HepG2 (cell line): Measurements from ENCODE around the gene GABRG3. TPM values are rescaled to one million over a fixed set of nuclear protein-coding genes. Genes with fewer than 3 reads are reported as not detected.

Source experiments
- ATAC-seq: fragments of 200-7000 bp; cut with Tn5 transposase; 3 replicates; pipeline ENCODE4 v1.9.1; 2020; ENCODE audit warnings: mild to moderate bottlenecking, moderate library complexity
- BruUV-seq: library from RNA; stranded (reverse); fragments of 400-500 nt; replicated peaks from 2 replicates; lab custom pipeline; 2021; lab: Mats Ljungman, UMichigan
- CTCF ChIA-PET: fragments of 300-600 bp; formaldehyde crosslinking; extraction: SDS; loops from one replicate; lab custom pipeline; 2021; ENCODE audit warnings: low total read pairs, inconsistent platforms, low intra/inter-chr PET ratio; lab: Yijun Ruan, JAX
- POLR2A ChIA-PET: fragments of 350-600 bp; sonication (Branson Sonifier 250); formaldehyde crosslinking; loops from one replicate; lab custom pipeline; 2020; ENCODE audit warnings: antibody characterized with exemption, inconsistent platforms; lab: Yijun Ruan, JAX
- DNase-seq: peaks from one replicate; pipeline ENCODE4 v3.0.0-alpha.2; 2015; ENCODE audit warnings: low spot score
- FAIRE-seq: peaks from 3 replicates; lab custom pipeline; 2011; peaks lifted over from hg19 to GRCh38; lab: Jason Lieb, UNC
- H2AFZ ChIP-seq: one replicate; pipeline ENCODE4 v1.6.1; 2011; ENCODE audit warnings: low read length, inconsistent platforms
- H3K27ac ChIP-seq: fragments of 300-600 bp; 3 replicates; pipeline ENCODE4 v1.8.0; 2011; ENCODE audit warnings: mixed run types, mild to moderate bottlenecking, mixed read lengths, low read length, inconsistent platforms; ENCODE audit not compliant: insufficient read depth; ENCODE audit errors: extremely low read length
- H3K27me3 ChIP-seq, 2 experiments: fragments of 200-600 bp in 1 of 2; 2 replicates in 1 of 2; 3 replicates in 1 of 2; pipeline versions ENCODE4 v1.6.0 to v1.8.0; 2011; ENCODE audit warnings: low read length in 2 of 2, mild to moderate bottlenecking in 2 of 2, moderate library complexity in 2 of 2, inconsistent platforms in 1 of 2; ENCODE audit not compliant: insufficient read depth in 2 of 2, control insufficient read depth in 1 of 2
- H3K36me3 ChIP-seq, 2 experiments: fragments of 200-600 bp in 1 of 2; replicated peaks in 1 of 2; 2 replicates in 1 of 2; 3 replicates in 1 of 2; pipeline versions ENCODE4 v1.5.1 to v1.8.0; 2011; ENCODE audit warnings: low read length in 2 of 2, inconsistent platforms in 1 of 2; ENCODE audit not compliant: insufficient read depth in 2 of 2, control insufficient read depth in 1 of 2
- H3K4me1 ChIP-seq: 2 replicates; pipeline ENCODE4 v1.5.1; 2012; ENCODE audit warnings: low read length, inconsistent platforms; ENCODE audit not compliant: insufficient read depth
- H3K4me2 ChIP-seq: 2 replicates; pipeline ENCODE4 v1.6.0; 2011; ENCODE audit warnings: low read depth, low read length, inconsistent platforms
- H3K4me3 ChIP-seq, 3 experiments: fragments of 200-600 bp in 1 of 3; sonication (generic), shearing (Covaris generic) in 1 of 3; replicated peaks in 1 of 3; 2 replicates each; pipeline ENCODE4 v1.5.1; 2011 to 2016; ENCODE audit warnings: low read length in 3 of 3, inconsistent platforms in 2 of 3, low read depth in 2 of 3, mild to moderate bottlenecking in 2 of 3, control low read depth in 1 of 3, mixed read lengths in 1 of 3; ENCODE audit not compliant: insufficient read depth in 1 of 3
- H3K79me2 ChIP-seq: one replicate; pipeline ENCODE4 v1.6.1; 2011; ENCODE audit warnings: low read length, inconsistent platforms; ENCODE audit not compliant: insufficient read depth
- H3K9ac ChIP-seq: 2 replicates; pipeline ENCODE4 v1.6.0; 2011; ENCODE audit warnings: mild to moderate bottlenecking, low read depth, low read length, inconsistent platforms; ENCODE audit not compliant: insufficient read depth
- H3K9me3 ChIP-seq: 2 replicates; pipeline ENCODE4 v1.5.1; 2012; ENCODE audit warnings: mild to moderate bottlenecking, low read length
- H4K20me1 ChIP-seq: 2 replicates; pipeline ENCODE4 v1.6.0; 2011; ENCODE audit warnings: inconsistent platforms, mild to moderate bottlenecking, low read length, moderate library complexity; ENCODE audit not compliant: insufficient read depth
- ADNP ChIP-seq: sonication (generic); formaldehyde crosslinking; IDR thresholded peaks from 2 replicates; pipeline ENCODE4 v1.4.0; 2020; ENCODE audit warnings: missing genetic modification reagents
- EZH2 ChIP-seq: conservative IDR thresholded peaks from 2 replicates; pipeline ENCODE4 v1.6.1; 2012; ENCODE audit warnings: mild to moderate bottlenecking, low read depth, low read length, moderate library complexity
- HOXD1 ChIP-seq: sonication (generic); formaldehyde crosslinking; IDR thresholded peaks from 2 replicates; pipeline ENCODE4 v1.5.0; 2020; ENCODE audit warnings: missing genetic modification reagents
- KLF15 ChIP-seq: sonication (generic); formaldehyde crosslinking; IDR thresholded peaks from 2 replicates; pipeline ENCODE4 v1.8.1; 2023; ENCODE audit warnings: borderline replicate concordance, mild to moderate bottlenecking, inconsistent platforms, missing genetic modification reagents, mixed read lengths
- KLF6 ChIP-seq: IDR thresholded peaks from 2 replicates; pipeline ENCODE4 v1.8.0; 2016; ENCODE audit warnings: missing biosample characterization, missing genetic modification reagents
- NCOA2 ChIP-seq: sonication (generic); formaldehyde crosslinking; IDR thresholded peaks from 2 replicates; pipeline ENCODE4 v1.8.0; 2022; ENCODE audit warnings: inconsistent platforms
- PPARG ChIP-seq: conservative IDR thresholded peaks from 2 replicates; pipeline ENCODE4 v1.6.1; 2016; ENCODE audit warnings: missing biosample characterization, missing genetic modification reagents
- RFXAP ChIP-seq: sonication (generic); formaldehyde crosslinking; IDR thresholded peaks from 2 replicates; pipeline ENCODE4 v1.4.0; 2020; ENCODE audit warnings: missing genetic modification reagents, borderline replicate concordance
- SOX5 ChIP-seq: IDR thresholded peaks from 2 replicates; pipeline ENCODE4 v1.6.1; 2016; ENCODE audit warnings: borderline replicate concordance
- TBP ChIP-seq: sonication (generic); formaldehyde crosslinking; IDR thresholded peaks from 2 replicates; pipeline ENCODE4 v1.5.0; 2020; ENCODE audit warnings: missing genetic modification reagents
- YY1 ChIP-seq: IDR thresholded peaks from 2 replicates; pipeline ENCODE4 v1.6.1; 2011; ENCODE audit warnings: low read length, low read depth, moderate library complexity, mild to moderate bottlenecking; ENCODE audit not compliant: insufficient read depth, insufficient replicate concordance
- ZEB1 ChIP-seq: IDR thresholded peaks from 2 replicates; pipeline ENCODE4 v1.6.1; 2012; ENCODE audit warnings: mild to moderate bottlenecking, low read depth, inconsistent platforms; ENCODE audit not compliant: insufficient replicate concordance
- ZNF12 ChIP-seq: sonication (generic); formaldehyde crosslinking; IDR thresholded peaks from 2 replicates; pipeline ENCODE4 v1.5.0; 2020; ENCODE audit warnings: missing genetic modification reagents
- ZNF292 ChIP-seq: sonication (generic); formaldehyde crosslinking; IDR thresholded peaks from 2 replicates; pipeline ENCODE4 v1.8.1; 2022; ENCODE audit warnings: mild to moderate bottlenecking, low read depth, missing genetic modification reagents, borderline replicate concordance
- ZNF3 ChIP-seq: IDR thresholded peaks from 2 replicates; pipeline ENCODE4 v1.7.0; 2017; ENCODE audit warnings: inconsistent platforms
- ZNF431 ChIP-seq: sonication (generic); formaldehyde crosslinking; IDR thresholded peaks from 2 replicates; pipeline ENCODE4 v1.9.0; 2022; ENCODE audit warnings: missing genetic modification reagents, low read depth, mild to moderate bottlenecking, borderline replicate concordance
- ZNF543 ChIP-seq: sonication (generic); formaldehyde crosslinking; IDR thresholded peaks from 2 replicates; pipeline ENCODE4 v1.4.0; 2020; ENCODE audit warnings: mild to moderate bottlenecking, missing genetic modification reagents
- ZNF558 ChIP-seq: sonication (generic); formaldehyde crosslinking; IDR thresholded peaks from 2 replicates; pipeline ENCODE4 v1.9.0; 2022; ENCODE audit warnings: mild to moderate bottlenecking, missing genetic modification reagents, borderline replicate concordance
- ZNF792 ChIP-seq: IDR thresholded peaks from 2 replicates; pipeline ENCODE4 v1.6.1; 2016
- WGBS: methylation state at CpG from one replicate; pipeline ENCODE4 v1.1.6; 2017; ENCODE audit warnings: low lambda C conversion rate; 5-methylcytosine and 5-hydroxymethylcytosine counted together
- in situ Hi-C: cut with HindIII; loops from 2 replicates; pipeline ENCODE4 v1.10.0; 2017; ENCODE audit warnings: low pct_unique_long_range_greater_than_20kb; ENCODE audit not compliant: extremely low pct_ligation_motif_present
- intact Hi-C: fragments of 100-400 bp; cut with micrococcal nuclease; formaldehyde crosslinking; loops from one replicate; pipeline ENCODE4 v1.10.0; 2022; ENCODE audit not compliant: unreplicated experiment
- polyA plus RNA-seq, 8 experiments: library from polyadenylated mRNA; depleted of rRNA in 3 of 8; stranded (reverse) in 7 of 8; unstranded in 1 of 8; fragments of >200 nt; fragmentation: Illumina TruSeq in 4 of 8; extraction: Trizol in 4 of 8; gene quantifications; 2 replicates each; pipeline versions ENCODE4 v1.2.1 to v1.2.3, GENCODE V29; 2011 to 2016; ENCODE audit warnings: low read depth in 4 of 8, missing spikeins in 1 of 8, mixed read lengths in 1 of 8; ENCODE audit not compliant: insufficient read depth in 1 of 8
- total RNA-seq, 5 experiments: library from RNA; depleted of rRNA; stranded (reverse); fragments of >200 nt; fragmentation: Illumina TruSeq; extraction: Trizol; gene quantifications; 2 replicates each; pipeline ENCODE4 v1.2.3, GENCODE V29; 2016; ENCODE audit warnings: low read depth in 1 of 5
- TF ChIP-seq, protein P1 (sequence below): sonication (generic); formaldehyde crosslinking; IDR thresholded peaks from 2 replicates; pipeline ENCODE4 v1.4.0; 2020; ENCODE audit warnings: mild to moderate bottlenecking, low read depth, missing genetic modification reagents
- TF ChIP-seq, protein P2 (sequence below): sonication (generic); formaldehyde crosslinking; IDR thresholded peaks from 2 replicates; pipeline ENCODE4 v1.5.1; 2020; ENCODE audit warnings: missing genetic modification reagents, mild to moderate bottlenecking, borderline replicate concordance

The GABRG3 gene
- total and polyA plus RNA-seq, 2 of the 13 experiments (the other 11 are each of a cell fraction or from before 2014, with no cell fraction given) = not detected

GRCh38 chr15:27260523-27260922 lies 289.5 kb downstream of the GABRG3 start:
- no peaks in the 10 kb centered on the region for H3K4me1 ChIP-seq
- no peak overlapping the region for H3K9ac ChIP-seq
- ChIA-PET CTCF (no interaction called here), POLR2A (no interaction called here)
- no TSS peak for BruUV-seq
- WGBS = 1% methylated on average over 4 of the region's 4 CpGs
- FAIRE-seq (no peak), DNase-seq (no peak), ATAC-seq (no peak)
- no peaks in the 10 kb centered on the region for H3K36me3 ChIP-seq
- 0 out of 2 replicates have a peak, but pooled peaks cover 5% of the 10 kb centered on the region for H3K9me3 ChIP-seq
- intact Hi-C loops = no loop called here
- H4K20me1 ChIP-seq = no peaks in the 10 kb centered on the region
- H3K27me3 ChIP-seq = no peaks in the 10 kb centered on the region
- H3K27ac ChIP-seq = no peak overlapping the region
- no peak overlapping the region for H3K4me2 ChIP-seq
- in situ Hi-C loops = no loop called here
- no peak overlapping the region for H2AFZ ChIP-seq
- no peaks in the 10 kb centered on the region for H3K79me2 ChIP-seq
- TF ChIP-seq TBP (no peak), ZNF431 (CRISPR knock-in tag) (no peak)
- H3K4me3 ChIP-seq = no peak overlapping the region

DNA sequence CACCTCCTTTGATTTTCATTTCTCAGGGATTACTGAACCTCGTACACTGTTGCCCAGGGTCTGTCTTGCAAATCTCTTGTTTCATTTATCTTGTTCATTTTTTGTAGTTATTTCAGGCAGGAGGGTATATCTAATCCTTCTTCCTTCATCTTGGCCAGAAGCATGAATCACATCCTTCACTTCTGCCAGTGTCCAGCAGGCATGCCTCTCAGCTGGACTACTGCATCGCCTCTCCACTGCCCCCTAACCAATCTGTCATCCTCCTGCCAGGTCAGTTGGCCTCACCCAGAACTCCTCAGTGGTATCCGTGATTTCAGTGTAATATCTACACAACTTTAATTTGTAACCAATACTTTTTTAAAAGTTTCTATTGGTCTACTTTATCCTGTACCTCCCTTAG lies 297.9 kb downstream of the GABRG3 start:
- no peaks in the 10 kb centered on the region for H3K79me2 ChIP-seq
- no peak overlapping the region for H3K4me3 ChIP-seq
- intact Hi-C loops (no loop called here), in situ Hi-C loops (no loop called here)
- H2AFZ ChIP-seq = no peak overlapping the region
- TF ChIP-seq ZNF558 = no peak
- no peak for TF ChIP-seq ADNP (CRISPR knock-in tag)
- TF ChIP-seq NCOA2 (CRISPR knock-in tag) = no peak
- no peak for TF ChIP-seq ZNF292 (CRISPR knock-in tag)
- TF ChIP-seq HOXD1 = no peak
- TF ChIP-seq RFXAP (CRISPR knock-in tag) = no peak
- TF ChIP-seq ZNF3 (CRISPR knock-in tag) = no peak
- TF ChIP-seq ZEB1 = no peak
- no peak for TF ChIP-seq SOX5 (CRISPR knock-in tag)
- TF ChIP-seq ZNF792 (CRISPR knock-in tag) = no peak
- TF ChIP-seq KLF15 (CRISPR knock-in tag) = no peak
- no peak for TF ChIP-seq PPARG (CRISPR knock-in tag)
- no peak for TF ChIP-seq KLF6 (CRISPR knock-in tag)
- no peak for TF ChIP-seq YY1
- TF ChIP-seq EZH2 = no peak
- TF ChIP-seq ZNF12 = no peak
- TF ChIP-seq, protein P1, sequence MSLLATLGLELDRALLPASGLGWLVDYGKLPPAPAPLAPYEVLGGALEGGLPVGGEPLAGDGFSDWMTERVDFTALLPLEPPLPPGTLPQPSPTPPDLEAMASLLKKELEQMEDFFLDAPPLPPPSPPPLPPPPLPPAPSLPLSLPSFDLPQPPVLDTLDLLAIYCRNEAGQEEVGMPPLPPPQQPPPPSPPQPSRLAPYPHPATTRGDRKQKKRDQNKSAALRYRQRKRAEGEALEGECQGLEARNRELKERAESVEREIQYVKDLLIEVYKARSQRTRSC (CRISPR knock-in tag) = no peak
- TF ChIP-seq, protein P2, sequence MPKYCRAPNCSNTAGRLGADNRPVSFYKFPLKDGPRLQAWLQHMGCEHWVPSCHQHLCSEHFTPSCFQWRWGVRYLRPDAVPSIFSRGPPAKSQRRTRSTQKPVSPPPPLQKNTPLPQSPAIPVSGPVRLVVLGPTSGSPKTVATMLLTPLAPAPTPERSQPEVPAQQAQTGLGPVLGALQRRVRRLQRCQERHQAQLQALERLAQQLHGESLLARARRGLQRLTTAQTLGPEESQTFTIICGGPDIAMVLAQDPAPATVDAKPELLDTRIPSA (CRISPR knock-in tag) = no peak
- no peak for TF ChIP-seq ZNF543 (CRISPR knock-in tag)
- no peaks in the 10 kb centered on the region for H3K27me3 ChIP-seq
- H3K36me3 ChIP-seq = no peaks in the 10 kb centered on the region
- no peak for DNase-seq
- no peak for ATAC-seq
- ChIA-PET CTCF (no interaction called here), POLR2A (no interaction called here)
- no peaks in the 10 kb centered on the region for H4K20me1 ChIP-seq
- H3K9ac ChIP-seq = no peak overlapping the region
- FAIRE-seq = no peak
- no peak overlapping the region for H3K4me2 ChIP-seq
- WGBS = 1% methylated on average over 3 of the region's 3 CpGs
- no peak overlapping the region for H3K27ac ChIP-seq
- H3K4me1 ChIP-seq = no peaks in the 10 kb centered on the region
- BruUV-seq = no TSS peak
- peaks cover 22% of the 10 kb centered on the region for H3K9me3 ChIP-seq
